HPDE6-E6E7 (cell line): ENCODE results near the gene B3GAT1.

Experiments
- DNase-seq: peaks from one replicate; pipeline ENCODE4 v3.0.0; 2011; ENCODE audit warnings: missing footprints; ENCODE audit errors: extremely low spot score

Gene B3GAT1

GRCh38 chr11:134372536-134372935, 39.5 kb downstream of the B3GAT1 start:
- DNase-seq: no peak

GRCh38 chr11:134371436-134372185, 40.4 kb downstream of the B3GAT1 start:
- no peak for DNase-seq

- DNase-seq: no peak
Measured at GRCh38 chr11:134370526-134371435, 41.3 kb downstream of the B3GAT1 start.

- no peak for DNase-seq
Measured at GRCh38 chr11:134369656-134370525, 42.2 kb downstream of the B3GAT1 start.

GRCh38 chr11:134367781-134368180, 44.3 kb downstream of the B3GAT1 start:
- no peak for DNase-seq

- DNase-seq: no peak
Measured at GRCh38 chr11:134366254-134366653, 45.8 kb downstream of the B3GAT1 start.

- no peak for DNase-seq
Measured at GRCh38 chr11:134365011-134365925, 46.8 kb downstream of the B3GAT1 start.

GRCh38 chr11:134364261-134364660, 47.8 kb downstream of the B3GAT1 start:
- no peak for DNase-seq

GRCh38 chr11:134363592-134363991, 48.5 kb downstream of the B3GAT1 start:
- DNase-seq: no peak

GRCh38 chr11:134363161-134363560, 48.9 kb downstream of the B3GAT1 start:
- no peak for DNase-seq

- DNase-seq: no peak
Measured at GRCh38 chr11:134362192-134362901, 49.7 kb downstream of the B3GAT1 start.

GRCh38 chr11:134361661-134362060, 50.4 kb downstream of the B3GAT1 start:
- no peak for DNase-seq

- DNase-seq: peak; percentile 77
Measured at GRCh38 chr11:134360050-134360835, 51.8 kb downstream of the B3GAT1 start.

GRCh38 chr11:134359646-134360045, 52.4 kb downstream of the B3GAT1 start:
- DNase-seq: no peak

- no peak for DNase-seq
Measured at GRCh38 chr11:134358856-134359490, 53.1 kb downstream of the B3GAT1 start.

GRCh38 chr11:134358165-134358855, 53.7 kb downstream of the B3GAT1 start:
- no peak for DNase-seq

- DNase-seq: no peak
Measured at GRCh38 chr11:134357545-134357839, 54.5 kb downstream of the B3GAT1 start.
